GM12878 (cell line): ENCODE measurements around the gene MRGPRG. TPM values are rescaled to one million over a fixed set of nuclear protein-coding genes. Genes with fewer than 3 reads are reported as not detected.

Experiments used
- CBX3 ChIP-seq: fragments of 200-600 bp; sonication (generic); IDR thresholded peaks from 2 replicates; pipeline ENCODE4 v1.6.1; 2016; ENCODE audit warnings: low read depth, borderline replicate concordance
- NKRF ChIP-seq: fragments of 450-650 bp; conservative IDR thresholded peaks from 2 replicates; pipeline ENCODE4 v1.6.1; 2017; ENCODE audit warnings: mild to moderate bottlenecking, moderate library complexity
- RELB ChIP-seq: fragments of 450-650 bp; IDR thresholded peaks from 2 replicates; pipeline ENCODE4 v1.6.1; 2017; ENCODE audit warnings: low read depth, mild to moderate bottlenecking, moderate library complexity
- SPI1 ChIP-seq: IDR thresholded peaks from 2 replicates; pipeline ENCODE4 v1.6.1; 2011; ENCODE audit warnings: low read depth, mild to moderate bottlenecking, low read length, moderate library complexity, borderline replicate concordance; ENCODE audit not compliant: insufficient read depth
- polyA plus RNA-seq, 11 experiments: library from polyadenylated mRNA; depleted of rRNA in 4 of 11; unstranded in 6 of 11; stranded (reverse) in 5 of 11; fragments of >200 nt; fragmentation: Nextera tagmentation in 4 of 11; fragmentation: Illumina TruSeq in 1 of 11; extraction: Ambion mirVana in 4 of 11; extraction: Trizol in 1 of 11; gene quantifications; 1 replicate in 1 of 11; 2 replicates in 10 of 11; pipeline versions ENCODE4 v1.2.1 to v1.2.3, GENCODE V29; 2011 to 2016; ENCODE audit warnings: inconsistent platforms in 2 of 11, missing spikeins in 2 of 11, low read depth in 1 of 11
- total RNA-seq, 4 experiments: library from RNA; depleted of rRNA in 3 of 4; stranded (reverse); fragments of >200 nt in 3 of 4; fragmentation: Illumina TruSeq in 1 of 4; extraction: Trizol in 1 of 4; gene quantifications; 2 replicates each; pipeline versions ENCODE4 v1.2.1 to v1.2.3, GENCODE V29; 2013 to 2021
- TF ChIP-seq, protein P1 (sequence below): IDR thresholded peaks from 2 replicates; pipeline ENCODE4 v1.6.1; 2012; ENCODE audit warnings: improper control_type of control experiment, low read depth, low read length; ENCODE audit not compliant: insufficient replicate concordance

MRGPRG gene
- total and polyA plus RNA-seq, 10 of the 15 experiments (the other 5 are each of a cell fraction or from before 2014, with no cell fraction given): not detected

- TF ChIP-seq, protein P1, sequence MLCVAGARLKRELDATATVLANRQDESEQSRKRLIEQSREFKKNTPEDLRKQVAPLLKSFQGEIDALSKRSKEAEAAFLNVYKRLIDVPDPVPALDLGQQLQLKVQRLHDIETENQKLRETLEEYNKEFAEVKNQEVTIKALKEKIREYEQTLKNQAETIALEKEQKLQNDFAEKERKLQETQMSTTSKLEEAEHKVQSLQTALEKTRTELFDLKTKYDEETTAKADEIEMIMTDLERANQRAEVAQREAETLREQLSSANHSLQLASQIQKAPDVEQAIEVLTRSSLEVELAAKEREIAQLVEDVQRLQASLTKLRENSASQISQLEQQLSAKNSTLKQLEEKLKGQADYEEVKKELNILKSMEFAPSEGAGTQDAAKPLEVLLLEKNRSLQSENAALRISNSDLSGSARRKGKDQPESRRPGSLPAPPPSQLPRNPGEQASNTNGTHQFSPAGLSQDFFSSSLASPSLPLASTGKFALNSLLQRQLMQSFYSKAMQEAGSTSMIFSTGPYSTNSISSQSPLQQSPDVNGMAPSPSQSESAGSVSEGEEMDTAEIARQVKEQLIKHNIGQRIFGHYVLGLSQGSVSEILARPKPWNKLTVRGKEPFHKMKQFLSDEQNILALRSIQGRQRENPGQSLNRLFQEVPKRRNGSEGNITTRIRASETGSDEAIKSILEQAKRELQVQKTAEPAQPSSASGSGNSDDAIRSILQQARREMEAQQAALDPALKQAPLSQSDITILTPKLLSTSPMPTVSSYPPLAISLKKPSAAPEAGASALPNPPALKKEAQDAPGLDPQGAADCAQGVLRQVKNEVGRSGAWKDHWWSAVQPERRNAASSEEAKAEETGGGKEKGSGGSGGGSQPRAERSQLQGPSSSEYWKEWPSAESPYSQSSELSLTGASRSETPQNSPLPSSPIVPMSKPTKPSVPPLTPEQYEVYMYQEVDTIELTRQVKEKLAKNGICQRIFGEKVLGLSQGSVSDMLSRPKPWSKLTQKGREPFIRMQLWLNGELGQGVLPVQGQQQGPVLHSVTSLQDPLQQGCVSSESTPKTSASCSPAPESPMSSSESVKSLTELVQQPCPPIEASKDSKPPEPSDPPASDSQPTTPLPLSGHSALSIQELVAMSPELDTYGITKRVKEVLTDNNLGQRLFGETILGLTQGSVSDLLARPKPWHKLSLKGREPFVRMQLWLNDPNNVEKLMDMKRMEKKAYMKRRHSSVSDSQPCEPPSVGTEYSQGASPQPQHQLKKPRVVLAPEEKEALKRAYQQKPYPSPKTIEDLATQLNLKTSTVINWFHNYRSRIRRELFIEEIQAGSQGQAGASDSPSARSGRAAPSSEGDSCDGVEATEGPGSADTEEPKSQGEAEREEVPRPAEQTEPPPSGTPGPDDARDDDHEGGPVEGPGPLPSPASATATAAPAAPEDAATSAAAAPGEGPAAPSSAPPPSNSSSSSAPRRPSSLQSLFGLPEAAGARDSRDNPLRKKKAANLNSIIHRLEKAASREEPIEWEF: no peak
- TF ChIP-seq RELB: no peak
- no peak for TF ChIP-seq NKRF
- TF ChIP-seq CBX3: no peak
- TF ChIP-seq SPI1: no peak
These were observed 18.5 kb upstream of the MRGPRG start (continued) for GRCh38 chr11:3237119-3237518.
